GM12878 (cell line): ENCODE data around the gene SASH1. TPM values are rescaled to one million over a fixed set of nuclear protein-coding genes. Genes with fewer than 3 reads are reported as not detected.

Experiments
- ATAC-seq: fragments of 200-7000 bp; cut with Tn5 transposase; 3 replicates; pipeline ENCODE4 v1.9.1; 2020; ENCODE audit warnings: mild to moderate bottlenecking, moderate library complexity
- BruUV-seq: library from RNA; stranded (reverse); fragments of 400-500 nt; replicated peaks from 2 replicates; lab custom pipeline; 2021; lab: Mats Ljungman, UMichigan
- CTCF ChIA-PET: fragments of 300-600 bp; sonication (Branson Sonifier 250); formaldehyde crosslinking; extraction: SDS; loops from one replicate; lab custom pipeline; 2021; ENCODE audit warnings: inconsistent platforms; lab: Yijun Ruan, JAX
- POLR2A ChIA-PET: fragments of 350-600 bp; formaldehyde crosslinking; extraction: SDS; loops from one replicate; lab custom pipeline; 2021; ENCODE audit warnings: inconsistent platforms; lab: Charles Lee
- RAD21 ChIA-PET: fragments of 300-600 bp; sonication (Branson Sonifier 250); formaldehyde crosslinking; loops from one replicate; lab custom pipeline; 2023; ENCODE audit warnings: antibody characterized with exemption; ENCODE audit not compliant: unreplicated experiment; lab: Charles Lee
- SMC1A ChIA-PET: fragments of 300-600 bp; sonication (Branson Sonifier 250); formaldehyde crosslinking; loops from one replicate; lab custom pipeline; 2023; ENCODE audit not compliant: unreplicated experiment, uncharacterized antibody; lab: Charles Lee
- DNase-seq: peaks from one replicate; pipeline ENCODE4 v3.0.0-alpha.2; 2011; ENCODE audit warnings: low read depth, low spot score
- FAIRE-seq: peaks from 3 replicates; lab custom pipeline; 2011; peaks lifted over from hg19 to GRCh38; lab: Jason Lieb, UNC
- H2AFZ ChIP-seq: 2 replicates; pipeline ENCODE4 v1.6.0; 2011; ENCODE audit warnings: low read depth, low read length, control low read depth; ENCODE audit not compliant: control insufficient read depth
- H3K27ac ChIP-seq: 2 replicates; pipeline ENCODE4 v1.5.1; 2011; ENCODE audit warnings: control low read depth; ENCODE audit not compliant: control insufficient read depth, insufficient read depth
- H3K27me3 ChIP-seq, 2 experiments: replicated peaks in 1 of 2; 2 replicates each; pipeline versions ENCODE4 v1.6.0 to v1.6.1; 2011; ENCODE audit warnings: low read length in 1 of 2; ENCODE audit not compliant: control insufficient read depth in 2 of 2, insufficient read depth in 2 of 2
- H3K36me3 ChIP-seq, 2 experiments: 2 replicates each; pipeline ENCODE4 v1.5.1; 2011; ENCODE audit warnings: low read length in 1 of 2; ENCODE audit not compliant: control insufficient read depth in 2 of 2, insufficient read depth in 2 of 2
- H3K4me1 ChIP-seq: 2 replicates; pipeline ENCODE4 v1.6.1; 2011; ENCODE audit warnings: mild to moderate bottlenecking, low read length, moderate library complexity, mixed read lengths; ENCODE audit not compliant: control insufficient read depth, insufficient read depth
- H3K4me2 ChIP-seq: 2 replicates; pipeline ENCODE4 v1.6.0; 2011; ENCODE audit warnings: control low read depth; ENCODE audit not compliant: control insufficient read depth, insufficient read depth
- H3K4me3 ChIP-seq: fragments of 200-600 bp; sonication (generic); 2 replicates; pipeline ENCODE4 v1.5.1; 2016
- H3K79me2 ChIP-seq: 2 replicates; pipeline ENCODE4 v1.6.0; 2011; ENCODE audit warnings: low read length; ENCODE audit not compliant: control insufficient read depth, insufficient read depth
- H3K9ac ChIP-seq: 2 replicates; pipeline ENCODE4 v1.8.0; 2011; ENCODE audit warnings: low read length, control low read depth, mixed read lengths; ENCODE audit not compliant: control insufficient read depth, insufficient read depth
- H3K9me3 ChIP-seq: replicated peaks from 3 replicates; pipeline ENCODE4 v1.5.1; 2011; ENCODE audit warnings: mild to moderate bottlenecking, low read length; ENCODE audit not compliant: control insufficient read depth, insufficient read depth
- H4K20me1 ChIP-seq: 2 replicates; pipeline ENCODE4 v1.6.0; 2011; ENCODE audit not compliant: control insufficient read depth, insufficient read depth
- ATF3 ChIP-seq: IDR thresholded peaks from 2 replicates; pipeline ENCODE4 v1.6.1; 2011; ENCODE audit warnings: low read depth, mild to moderate bottlenecking, low read length, moderate library complexity, borderline replicate concordance; ENCODE audit errors: extremely low read depth
- BRCA1 ChIP-seq: IDR thresholded peaks from 2 replicates; pipeline ENCODE4 v1.6.1; 2011; ENCODE audit warnings: low read depth, low read length, improper control_type of control experiment
- EP300 ChIP-seq, 2 experiments: fragments of 150-350 bp in 1 of 2; IDR thresholded peaks; 2 replicates each; pipeline ENCODE4 v1.6.1; 2011 to 2012; ENCODE audit warnings: low read depth in 2 of 2, low read length in 2 of 2, borderline replicate concordance in 1 of 2, improper control_type of control experiment in 1 of 2, inconsistent platforms in 1 of 2; ENCODE audit not compliant: control insufficient read depth in 1 of 2
- FOXM1 ChIP-seq: IDR thresholded peaks from 2 replicates; pipeline ENCODE4 v1.6.1; 2012; ENCODE audit warnings: low read depth, mild to moderate bottlenecking, inconsistent platforms, low read length, moderate library complexity
- POLR2AphosphoS5 ChIP-seq: IDR thresholded peaks from 2 replicates; pipeline ENCODE4 v1.6.1; 2011; ENCODE audit warnings: mild to moderate bottlenecking, low read length, inconsistent platforms
- RAD21 ChIP-seq: IDR thresholded peaks from 2 replicates; pipeline ENCODE4 v1.6.1; 2011; ENCODE audit warnings: mild to moderate bottlenecking, low read depth, low read length, moderate library complexity; ENCODE audit not compliant: insufficient read depth
- RUNX3 ChIP-seq: IDR thresholded peaks from 2 replicates; pipeline ENCODE4 v1.6.1; 2012; ENCODE audit warnings: low read length, inconsistent platforms
- SMAD5 ChIP-seq: IDR thresholded peaks from 2 replicates; pipeline ENCODE4 v1.6.1; 2016; ENCODE audit warnings: antibody characterized with exemption, low read depth
- SMC3 ChIP-seq: IDR thresholded peaks from 2 replicates; pipeline ENCODE4 v1.6.1; 2011; ENCODE audit warnings: low read length, improper control_type of control experiment, borderline replicate concordance
- STAT3 ChIP-seq: IDR thresholded peaks from 2 replicates; pipeline ENCODE4 v1.6.1; 2011; ENCODE audit warnings: low read depth, low read length, improper control_type of control experiment
- TCF3 ChIP-seq: IDR thresholded peaks from 2 replicates; pipeline ENCODE4 v1.6.1; 2012; ENCODE audit warnings: low read depth, mild to moderate bottlenecking, low read length, borderline replicate concordance; ENCODE audit not compliant: insufficient read depth
- ZBTB33 ChIP-seq: fragments of 450-650 bp; IDR thresholded peaks from 2 replicates; pipeline ENCODE4 v1.6.1; 2017; ENCODE audit warnings: mild to moderate bottlenecking
- WGBS: methylation state at CpG from one replicate; pipeline ENCODE4 v1.1.6; 2016; ENCODE audit warnings: low lambda C conversion rate; ENCODE audit not compliant: insufficient replicate concordance, insufficient coverage; ENCODE audit errors: missing lambda C conversion rate; 5-methylcytosine and 5-hydroxymethylcytosine counted together
- in situ Hi-C: fragments of 300-500 bp; cut with MboI; formaldehyde crosslinking; loops from 9 replicates; pipeline ENCODE4 v1.14.3; 2018; ENCODE audit warnings: mixed read lengths
- intact Hi-C: fragments of 100-400 bp; cut with micrococcal nuclease; formaldehyde crosslinking; loops from one replicate; pipeline ENCODE4 v1.14.2; 2022; ENCODE audit not compliant: unreplicated experiment
- polyA plus RNA-seq, 11 experiments: library from polyadenylated mRNA; depleted of rRNA in 4 of 11; unstranded in 6 of 11; stranded (reverse) in 5 of 11; fragments of >200 nt; fragmentation: Nextera tagmentation in 4 of 11; fragmentation: Illumina TruSeq in 1 of 11; extraction: Ambion mirVana in 4 of 11; extraction: Trizol in 1 of 11; gene quantifications; 1 replicate in 1 of 11; 2 replicates in 10 of 11; pipeline versions ENCODE4 v1.2.1 to v1.2.3, GENCODE V29; 2011 to 2016; ENCODE audit warnings: inconsistent platforms in 2 of 11, missing spikeins in 2 of 11, low read depth in 1 of 11
- total RNA-seq, 4 experiments: library from RNA; depleted of rRNA in 3 of 4; stranded (reverse); fragments of >200 nt in 3 of 4; fragmentation: Illumina TruSeq in 1 of 4; extraction: Trizol in 1 of 4; gene quantifications; 2 replicates each; pipeline versions ENCODE4 v1.2.1 to v1.2.3, GENCODE V29; 2013 to 2021
- TF ChIP-seq, protein P1 (sequence below): fragments of 450-650 bp; formaldehyde crosslinking; IDR thresholded peaks from 2 replicates; pipeline ENCODE4 v1.4.0; 2020; ENCODE audit warnings: mild to moderate bottlenecking, moderate library complexity
- TF ChIP-seq, protein P2 (sequence below): fragments of 450-650 bp; IDR thresholded peaks from 2 replicates; pipeline ENCODE4 v1.6.1; 2017; ENCODE audit warnings: low read depth, mild to moderate bottlenecking, moderate library complexity

The SASH1 gene
- total and polyA plus RNA-seq, 10 of the 15 experiments (the other 5 are each of a cell fraction or from before 2014, with no cell fraction given): 0.01 to 0.73 (median 0.14) TPM; not detected in 4

GRCh38 chr6:148455225-148455624 is 112.6 kb downstream of the SASH1 start:
- Histone ChIP-seq H4K20me1 (no peaks in the 10 kb centered on the region), H3K79me2 (no peaks in the 10 kb centered on the region), H3K27ac (no peak overlapping the region), H3K4me2 (no peak overlapping the region), H3K9me3 (no peaks in the 10 kb centered on the region), H2AFZ (no peak overlapping the region), H3K9ac (no peak overlapping the region), H3K27me3 (no peaks in the 10 kb centered on the region; a peak in 2 of 4 replicates), H3K4me3 (no peak overlapping the region), H3K4me1 (no peaks in the 10 kb centered on the region), H3K36me3 (no peaks in the 10 kb centered on the region)
- in situ Hi-C loops: no loop called here
- intact Hi-C loops: no loop called here
- DNase-seq (no peak), FAIRE-seq (no peak), ATAC-seq (no peak)
- CTCF ChIA-PET: no interaction called here
- 23% methylated on average over 10 of the region's 10 CpGs for WGBS
- SMC1A ChIA-PET: no interaction called here
- RAD21 ChIA-PET: no interaction called here
- no TSS peak for BruUV-seq
- POLR2A ChIA-PET: no interaction called here
- TF ChIP-seq, protein P1, sequence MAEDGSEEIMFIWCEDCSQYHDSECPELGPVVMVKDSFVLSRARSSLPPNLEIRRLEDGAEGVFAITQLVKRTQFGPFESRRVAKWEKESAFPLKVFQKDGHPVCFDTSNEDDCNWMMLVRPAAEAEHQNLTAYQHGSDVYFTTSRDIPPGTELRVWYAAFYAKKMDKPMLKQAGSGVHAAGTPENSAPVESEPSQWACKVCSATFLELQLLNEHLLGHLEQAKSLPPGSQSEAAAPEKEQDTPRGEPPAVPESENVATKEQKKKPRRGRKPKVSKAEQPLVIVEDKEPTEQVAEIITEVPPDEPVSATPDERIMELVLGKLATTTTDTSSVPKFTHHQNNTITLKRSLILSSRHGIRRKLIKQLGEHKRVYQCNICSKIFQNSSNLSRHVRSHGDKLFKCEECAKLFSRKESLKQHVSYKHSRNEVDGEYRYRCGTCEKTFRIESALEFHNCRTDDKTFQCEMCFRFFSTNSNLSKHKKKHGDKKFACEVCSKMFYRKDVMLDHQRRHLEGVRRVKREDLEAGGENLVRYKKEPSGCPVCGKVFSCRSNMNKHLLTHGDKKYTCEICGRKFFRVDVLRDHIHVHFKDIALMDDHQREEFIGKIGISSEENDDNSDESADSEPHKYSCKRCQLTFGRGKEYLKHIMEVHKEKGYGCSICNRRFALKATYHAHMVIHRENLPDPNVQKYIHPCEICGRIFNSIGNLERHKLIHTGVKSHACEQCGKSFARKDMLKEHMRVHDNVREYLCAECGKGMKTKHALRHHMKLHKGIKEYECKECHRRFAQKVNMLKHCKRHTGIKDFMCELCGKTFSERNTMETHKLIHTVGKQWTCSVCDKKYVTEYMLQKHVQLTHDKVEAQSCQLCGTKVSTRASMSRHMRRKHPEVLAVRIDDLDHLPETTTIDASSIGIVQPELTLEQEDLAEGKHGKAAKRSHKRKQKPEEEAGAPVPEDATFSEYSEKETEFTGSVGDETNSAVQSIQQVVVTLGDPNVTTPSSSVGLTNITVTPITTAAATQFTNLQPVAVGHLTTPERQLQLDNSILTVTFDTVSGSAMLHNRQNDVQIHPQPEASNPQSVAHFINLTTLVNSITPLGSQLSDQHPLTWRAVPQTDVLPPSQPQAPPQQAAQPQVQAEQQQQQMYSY (CRISPR knock-in tag): no peak
- no peak for TF ChIP-seq RUNX3
- no peak for TF ChIP-seq BRCA1
- TF ChIP-seq EP300 (IDR thresholded peaks at IDR 0.05; ENCODE audit: borderline replicate concordance in 1 of 2, control insufficient read depth in 1 of 2, low read depth in 2 of 2, low read length in 2 of 2): no peak
- TF ChIP-seq, protein P2, sequence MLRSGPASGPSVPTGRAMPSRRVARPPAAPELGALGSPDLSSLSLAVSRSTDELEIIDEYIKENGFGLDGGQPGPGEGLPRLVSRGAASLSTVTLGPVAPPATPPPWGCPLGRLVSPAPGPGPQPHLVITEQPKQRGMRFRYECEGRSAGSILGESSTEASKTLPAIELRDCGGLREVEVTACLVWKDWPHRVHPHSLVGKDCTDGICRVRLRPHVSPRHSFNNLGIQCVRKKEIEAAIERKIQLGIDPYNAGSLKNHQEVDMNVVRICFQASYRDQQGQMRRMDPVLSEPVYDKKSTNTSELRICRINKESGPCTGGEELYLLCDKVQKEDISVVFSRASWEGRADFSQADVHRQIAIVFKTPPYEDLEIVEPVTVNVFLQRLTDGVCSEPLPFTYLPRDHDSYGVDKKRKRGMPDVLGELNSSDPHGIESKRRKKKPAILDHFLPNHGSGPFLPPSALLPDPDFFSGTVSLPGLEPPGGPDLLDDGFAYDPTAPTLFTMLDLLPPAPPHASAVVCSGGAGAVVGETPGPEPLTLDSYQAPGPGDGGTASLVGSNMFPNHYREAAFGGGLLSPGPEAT: no peak
- no peak for TF ChIP-seq ATF3
- TF ChIP-seq STAT3: no peak
- TF ChIP-seq TCF3: no peak
- TF ChIP-seq ZBTB33: no peak
- TF ChIP-seq RAD21: no peak
- no peak for TF ChIP-seq SMAD5
- TF ChIP-seq SMC3: no peak
- TF ChIP-seq POLR2AphosphoS5: no peak
- no peak for TF ChIP-seq FOXM1
